ENCODE results near the gene WWC2.

DNA sequence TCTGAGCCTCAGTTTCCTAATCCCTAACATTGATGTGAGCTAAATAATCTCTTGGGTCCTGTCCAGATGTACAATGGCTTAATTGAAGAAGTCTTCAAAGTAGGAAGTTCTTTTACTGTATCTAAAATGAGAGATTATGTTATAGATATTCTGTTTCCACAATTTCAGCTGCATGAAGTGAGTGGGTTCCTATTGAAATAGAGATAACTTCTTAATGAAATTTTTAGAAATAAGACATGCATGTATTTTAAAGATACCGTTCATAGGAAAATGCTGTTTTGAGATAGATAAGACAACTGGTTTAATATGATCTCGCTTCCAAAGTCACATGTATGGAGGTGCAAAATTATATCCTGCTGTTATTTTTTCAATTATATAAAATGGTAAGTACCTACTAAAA lies 149.1 kb downstream of the WWC2 start:
- TF ChIP-seq, protein P1, sequence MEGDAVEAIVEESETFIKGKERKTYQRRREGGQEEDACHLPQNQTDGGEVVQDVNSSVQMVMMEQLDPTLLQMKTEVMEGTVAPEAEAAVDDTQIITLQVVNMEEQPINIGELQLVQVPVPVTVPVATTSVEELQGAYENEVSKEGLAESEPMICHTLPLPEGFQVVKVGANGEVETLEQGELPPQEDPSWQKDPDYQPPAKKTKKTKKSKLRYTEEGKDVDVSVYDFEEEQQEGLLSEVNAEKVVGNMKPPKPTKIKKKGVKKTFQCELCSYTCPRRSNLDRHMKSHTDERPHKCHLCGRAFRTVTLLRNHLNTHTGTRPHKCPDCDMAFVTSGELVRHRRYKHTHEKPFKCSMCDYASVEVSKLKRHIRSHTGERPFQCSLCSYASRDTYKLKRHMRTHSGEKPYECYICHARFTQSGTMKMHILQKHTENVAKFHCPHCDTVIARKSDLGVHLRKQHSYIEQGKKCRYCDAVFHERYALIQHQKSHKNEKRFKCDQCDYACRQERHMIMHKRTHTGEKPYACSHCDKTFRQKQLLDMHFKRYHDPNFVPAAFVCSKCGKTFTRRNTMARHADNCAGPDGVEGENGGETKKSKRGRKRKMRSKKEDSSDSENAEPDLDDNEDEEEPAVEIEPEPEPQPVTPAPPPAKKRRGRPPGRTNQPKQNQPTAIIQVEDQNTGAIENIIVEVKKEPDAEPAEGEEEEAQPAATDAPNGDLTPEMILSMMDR (IDR thresholded peaks at IDR 0.05; ENCODE audit: low read depth, low read length) = no peak
- no peak for TF ChIP-seq POLR2A (IDR thresholded peaks at IDR 0.05; ENCODE audit: extremely low read depth, insufficient read length)
- TF ChIP-seq, protein P2, sequence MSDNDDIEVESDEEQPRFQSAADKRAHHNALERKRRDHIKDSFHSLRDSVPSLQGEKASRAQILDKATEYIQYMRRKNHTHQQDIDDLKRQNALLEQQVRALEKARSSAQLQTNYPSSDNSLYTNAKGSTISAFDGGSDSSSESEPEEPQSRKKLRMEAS (IDR thresholded peaks at IDR 0.05; ENCODE audit: low read depth, low read length) = no peak

All from NB4 (cell line).